K562 (cell line): Measurements from ENCODE around the gene ADAMTS2. TPM values are rescaled to one million over a fixed set of nuclear protein-coding genes. Genes with fewer than 3 reads are reported as not detected.

Experiments used
- ATAC-seq: fragments of 200-7000 bp; cut with Tn5 transposase; 3 replicates; pipeline ENCODE4 v1.9.1; 2020; ENCODE audit warnings: moderate library complexity
- BruUV-seq: library from RNA; stranded (reverse); fragments of 400-500 nt; replicated peaks from 2 replicates; lab custom pipeline; 2021; lab: Mats Ljungman, UMichigan
- CTCF ChIA-PET: fragments of 300-600 bp; formaldehyde crosslinking; extraction: SDS; loops from one replicate; lab custom pipeline; 2021; ENCODE audit warnings: low intra/inter-chr PET ratio; lab: Yijun Ruan, JAX
- POLR2A ChIA-PET: fragments of 300-600, 350-650 bp; sonication (Branson Sonifier 250); formaldehyde crosslinking; extraction: SDS; loops from one replicate; lab custom pipeline; 2021; ENCODE audit warnings: antibody characterized with exemption, inconsistent platforms; lab: Yijun Ruan, JAX
- DNase-seq, 4 experiments: peaks; one replicate each; pipeline versions ENCODE4 v3.0.0 to v3.0.0-alpha.2; 2011 to 2018; ENCODE audit warnings: low spot score in 3 of 4, mixed read lengths in 3 of 4; ENCODE audit errors: extremely low read depth in 1 of 4
- FAIRE-seq: peaks from 2 replicates; lab custom pipeline; 2011; peaks lifted over from hg19 to GRCh38; lab: Jason Lieb, UNC
- H2AFZ ChIP-seq: 2 replicates; pipeline ENCODE4 v1.6.0; 2011; ENCODE audit warnings: low read depth, low read length, control low read depth, inconsistent platforms
- H3K27ac ChIP-seq: fragments of 200-600 bp; 3 replicates; pipeline ENCODE4 v1.8.0; 2011; ENCODE audit warnings: low read depth, mild to moderate bottlenecking, control low read depth, inconsistent platforms, low read length, moderate library complexity, mixed read lengths; ENCODE audit errors: extremely low read depth
- H3K27me3 ChIP-seq, 2 experiments: fragments of 300-600 bp in 1 of 2; 2 replicates in 1 of 2; 3 replicates in 1 of 2; pipeline versions ENCODE4 v1.6.0 to v1.8.0; 2011; ENCODE audit warnings: inconsistent platforms in 2 of 2, low read length in 2 of 2, mild to moderate bottlenecking in 1 of 2, mixed read lengths in 1 of 2, moderate library complexity in 1 of 2; ENCODE audit not compliant: control insufficient read depth in 2 of 2, insufficient read depth in 2 of 2
- H3K36me3 ChIP-seq: fragments of 300-600 bp; 3 replicates; pipeline ENCODE4 v1.8.0; 2011; ENCODE audit warnings: mild to moderate bottlenecking, low read length, inconsistent platforms; ENCODE audit not compliant: control insufficient read depth, insufficient read depth
- H3K4me1 ChIP-seq, 2 experiments: fragments of 200-600 bp in 1 of 2; replicated peaks in 1 of 2; 2 replicates in 1 of 2; 3 replicates in 1 of 2; pipeline versions ENCODE4 v1.5.1 to v1.8.0; 2011; ENCODE audit warnings: inconsistent platforms in 2 of 2, low read length in 2 of 2, mild to moderate bottlenecking in 1 of 2, mixed read lengths in 1 of 2, moderate library complexity in 1 of 2; ENCODE audit not compliant: control insufficient read depth in 2 of 2, insufficient read depth in 2 of 2
- H3K4me2 ChIP-seq: 2 replicates; pipeline ENCODE4 v1.6.1; 2011; ENCODE audit warnings: low read length, control low read depth, inconsistent platforms, mixed read lengths; ENCODE audit not compliant: insufficient read depth
- H3K4me3 ChIP-seq: fragments of 200-600 bp; sonication (generic), shearing (Covaris generic); 2 replicates; pipeline ENCODE4 v1.5.1; 2016; ENCODE audit warnings: control low read depth, inconsistent platforms
- H3K79me2 ChIP-seq: fragments of 200-600 bp; 3 replicates; pipeline ENCODE4 v1.8.0; 2011; ENCODE audit warnings: low read length, inconsistent platforms; ENCODE audit not compliant: control insufficient read depth, insufficient read depth
- H3K9ac ChIP-seq, 2 experiments: 2 replicates each; pipeline versions ENCODE4 v1.6.0 to v1.6.1; 2011; ENCODE audit warnings: low read depth in 2 of 2, low read length in 2 of 2, control low read depth in 1 of 2, inconsistent platforms in 1 of 2, mild to moderate bottlenecking in 1 of 2, mixed read lengths in 1 of 2; ENCODE audit not compliant: insufficient read depth in 1 of 2
- H3K9me1 ChIP-seq: one replicate; pipeline ENCODE4 v1.6.0; 2011; ENCODE audit warnings: inconsistent platforms, mild to moderate bottlenecking, low read length, moderate library complexity; ENCODE audit not compliant: control insufficient read depth, insufficient read depth
- H3K9me3 ChIP-seq: replicated peaks from 2 replicates; pipeline ENCODE4 v1.5.1; 2011; ENCODE audit warnings: low read depth, low read length, inconsistent platforms; ENCODE audit not compliant: control insufficient read depth, insufficient read depth
- H4K20me1 ChIP-seq: replicated peaks from 2 replicates; pipeline ENCODE4 v1.6.1; 2011; ENCODE audit warnings: low read length, inconsistent platforms, mixed read lengths; ENCODE audit not compliant: control insufficient read depth, insufficient read depth
- ARHGAP35 ChIP-seq: fragments of 450-650 bp; IDR thresholded peaks from 2 replicates; pipeline ENCODE4 v1.6.1; 2018; ENCODE audit not compliant: partially characterized antibody
- CBX1 ChIP-seq: sonication (generic); IDR thresholded peaks from 2 replicates; pipeline ENCODE4 v1.6.1; 2016; ENCODE audit warnings: antibody characterized with exemption, low read depth, mild to moderate bottlenecking
- E2F3 ChIP-seq: fragments of 250-450 bp; sonication (Bioruptor Pico); IDR thresholded peaks from 2 replicates; pipeline ENCODE4 v1.4.0; 2020; ENCODE audit warnings: mild to moderate bottlenecking
- FOXJ3 ChIP-seq: sonication (generic); formaldehyde crosslinking; IDR thresholded peaks from 2 replicates; pipeline ENCODE4 v1.4.0; 2020; ENCODE audit warnings: mild to moderate bottlenecking, missing genetic modification reagents
- MAFF ChIP-seq: IDR thresholded peaks from 2 replicates; pipeline ENCODE4 v1.6.1; 2012; ENCODE audit warnings: low read length, improper control_type of control experiment
- MAFG ChIP-seq: fragments of 450-650 bp; conservative IDR thresholded peaks from 2 replicates; pipeline ENCODE4 v1.6.1; 2016; ENCODE audit warnings: missing genetic modification characterization, missing compliant biosample characterization
- MAFK ChIP-seq: IDR thresholded peaks from 2 replicates; pipeline ENCODE4 v1.6.1; 2011; ENCODE audit warnings: low read length, improper control_type of control experiment
- MIER1 ChIP-seq: fragments of 450-650 bp; IDR thresholded peaks from 2 replicates; pipeline ENCODE4 v1.6.1; 2016; ENCODE audit warnings: antibody characterized with exemption, mild to moderate bottlenecking, low read depth
- RBM17 ChIP-seq: fragments of 200-400 bp; formaldehyde crosslinking; IDR thresholded peaks from 2 replicates; pipeline ENCODE4 v1.6.1; 2017; ENCODE audit warnings: low read depth, mild to moderate bottlenecking, low read length, borderline replicate concordance
- SOX6 ChIP-seq: fragments of 450-650 bp; IDR thresholded peaks from 2 replicates; pipeline ENCODE4 v1.6.1; 2014; ENCODE audit warnings: mild to moderate bottlenecking
- SREBF1 ChIP-seq: fragments of 150-350 bp; IDR thresholded peaks from 2 replicates; pipeline ENCODE4 v1.6.1; 2014; ENCODE audit warnings: antibody characterized with exemption, low read depth, low read length, borderline replicate concordance
- TRIM24 ChIP-seq, 2 experiments: fragments of 450-650 bp; IDR thresholded peaks; 2 replicates each; pipeline ENCODE4 v1.6.1; 2016
- TSC22D4 ChIP-seq: fragments of 450-650 bp; IDR thresholded peaks from 2 replicates; pipeline ENCODE4 v1.6.1; 2016; ENCODE audit warnings: missing genetic modification characterization, missing biosample characterization, control low read depth
- WHSC1 ChIP-seq: IDR thresholded peaks from one replicate; pipeline ENCODE4 v1.6.1; 2012; ENCODE audit warnings: low read length, control low read depth, inconsistent platforms
- ZFP1 ChIP-seq: fragments of 450-650 bp; formaldehyde crosslinking; IDR thresholded peaks from 2 replicates; pipeline ENCODE4 v1.4.0; 2020; ENCODE audit warnings: mild to moderate bottlenecking, mixed read lengths
- ZFPM2 ChIP-seq: fragments of 250-450 bp; sonication (Bioruptor Pico); IDR thresholded peaks from 2 replicates; pipeline ENCODE4 v1.5.1; 2022; ENCODE audit warnings: mild to moderate bottlenecking
- ZNF316 ChIP-seq: fragments of 450-650 bp; IDR thresholded peaks from 2 replicates; pipeline ENCODE4 v1.6.1; 2016
- ZNF551 ChIP-seq: fragments of 250-450 bp; sonication (Bioruptor Pico); IDR thresholded peaks from 2 replicates; pipeline ENCODE4 v1.5.0; 2021; ENCODE audit warnings: mild to moderate bottlenecking, moderate library complexity
- ZNF586 ChIP-seq: fragments of 450-650 bp; formaldehyde crosslinking; conservative IDR thresholded peaks from 2 replicates; pipeline ENCODE4 v1.4.0; 2020; ENCODE audit warnings: mild to moderate bottlenecking, moderate library complexity
- WGBS: fragments of 100-300 bp; shearing (Covaris generic); methylation state at CpG from one replicate; pipeline ENCODE4 v1.1.6; 2016; ENCODE audit warnings: low coverage, mixed read lengths; ENCODE audit not compliant: insufficient coverage; ENCODE audit errors: missing lambda C conversion rate; 5-methylcytosine and 5-hydroxymethylcytosine counted together
- in situ Hi-C: fragments of 300-500 bp; cut with MboI; formaldehyde crosslinking; loops from 4 replicates; pipeline ENCODE4 v1.15.0; 2018; ENCODE audit warnings: inconsistent platforms, mixed read lengths
- intact Hi-C: fragments of 100-400 bp; cut with micrococcal nuclease; formaldehyde crosslinking; loops from 2 replicates; pipeline ENCODE4 v1.14.2; 2022
- polyA plus RNA-seq, 8 experiments: library from polyadenylated mRNA; depleted of rRNA in 4 of 8; stranded (reverse) in 5 of 8; unstranded in 3 of 8; fragments of >200 nt; fragmentation: Nextera tagmentation in 2 of 8; fragmentation: Illumina TruSeq in 1 of 8; extraction: Ambion mirVana in 2 of 8; extraction: Trizol in 1 of 8; gene quantifications; 2 replicates each; pipeline versions ENCODE4 v1.2.1 to v1.2.3, GENCODE V29; 2011 to 2014; ENCODE audit warnings: inconsistent platforms in 1 of 8, missing spikeins in 1 of 8
- total RNA-seq, 7 experiments: library from RNA; depleted of rRNA in 6 of 7; stranded (reverse); fragments of >200 nt in 6 of 7; fragmentation: Illumina TruSeq in 2 of 7; extraction: Trizol in 2 of 7; gene quantifications; 2 replicates each; pipeline versions ENCODE4 v1.2.1 to v1.2.3, GENCODE V29; 2011 to 2021; ENCODE audit warnings: low replicate concordance in 1 of 7
- TF ChIP-seq, protein P1 (sequence below): fragments of 250-450 bp; sonication (Bioruptor Pico); IDR thresholded peaks from 2 replicates; pipeline ENCODE4 v1.5.0; 2021; ENCODE audit warnings: mild to moderate bottlenecking, moderate library complexity
- TF ChIP-seq, protein P2 (sequence below): sonication (generic); formaldehyde crosslinking; IDR thresholded peaks from 2 replicates; pipeline ENCODE4 v1.8.0; 2022; ENCODE audit warnings: mild to moderate bottlenecking, missing genetic modification reagents

Gene ADAMTS2
- total and polyA plus RNA-seq, 9 of the 15 experiments (the other 6 are each of a cell fraction or from before 2014, with no cell fraction given), result not detected

DNA sequence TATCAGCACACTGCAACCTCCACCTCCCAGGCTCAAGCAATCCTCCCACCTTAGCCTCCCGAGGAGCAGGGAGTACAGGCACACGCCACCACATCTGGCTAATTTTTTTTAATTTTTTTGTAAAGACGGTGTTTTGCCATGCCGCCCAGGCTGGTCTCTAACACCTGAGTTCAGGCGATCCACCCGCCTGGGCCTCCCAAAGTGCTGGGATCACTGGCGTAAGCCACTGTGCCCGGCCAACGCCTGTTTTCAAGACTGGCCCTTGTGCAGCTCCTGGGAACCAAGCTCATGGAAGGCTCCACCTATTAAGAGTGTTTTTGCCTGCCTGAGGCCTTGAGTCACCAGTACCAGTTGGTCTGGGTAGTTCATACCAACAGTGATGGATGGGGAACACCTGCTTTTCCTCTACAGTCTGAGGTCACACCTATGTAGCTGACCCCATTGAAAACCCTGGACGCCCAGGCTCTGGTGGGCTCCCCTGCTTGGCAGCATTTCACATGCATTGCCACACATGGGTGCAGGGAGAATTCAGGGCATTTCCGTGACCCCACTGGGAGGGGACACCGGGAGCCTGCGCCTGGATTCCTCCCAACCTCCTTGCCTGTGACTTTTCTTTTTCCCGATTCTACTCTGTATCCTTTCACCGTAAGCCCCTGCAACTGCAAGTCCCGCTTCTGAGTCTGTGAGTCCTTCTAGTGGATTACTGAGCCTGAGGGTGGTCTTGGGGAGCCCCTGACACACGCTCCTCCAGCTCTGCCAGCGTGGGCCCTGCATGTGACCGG lies 221.6 kb downstream of the ADAMTS2 start (continued):
- TF ChIP-seq, protein P1, sequence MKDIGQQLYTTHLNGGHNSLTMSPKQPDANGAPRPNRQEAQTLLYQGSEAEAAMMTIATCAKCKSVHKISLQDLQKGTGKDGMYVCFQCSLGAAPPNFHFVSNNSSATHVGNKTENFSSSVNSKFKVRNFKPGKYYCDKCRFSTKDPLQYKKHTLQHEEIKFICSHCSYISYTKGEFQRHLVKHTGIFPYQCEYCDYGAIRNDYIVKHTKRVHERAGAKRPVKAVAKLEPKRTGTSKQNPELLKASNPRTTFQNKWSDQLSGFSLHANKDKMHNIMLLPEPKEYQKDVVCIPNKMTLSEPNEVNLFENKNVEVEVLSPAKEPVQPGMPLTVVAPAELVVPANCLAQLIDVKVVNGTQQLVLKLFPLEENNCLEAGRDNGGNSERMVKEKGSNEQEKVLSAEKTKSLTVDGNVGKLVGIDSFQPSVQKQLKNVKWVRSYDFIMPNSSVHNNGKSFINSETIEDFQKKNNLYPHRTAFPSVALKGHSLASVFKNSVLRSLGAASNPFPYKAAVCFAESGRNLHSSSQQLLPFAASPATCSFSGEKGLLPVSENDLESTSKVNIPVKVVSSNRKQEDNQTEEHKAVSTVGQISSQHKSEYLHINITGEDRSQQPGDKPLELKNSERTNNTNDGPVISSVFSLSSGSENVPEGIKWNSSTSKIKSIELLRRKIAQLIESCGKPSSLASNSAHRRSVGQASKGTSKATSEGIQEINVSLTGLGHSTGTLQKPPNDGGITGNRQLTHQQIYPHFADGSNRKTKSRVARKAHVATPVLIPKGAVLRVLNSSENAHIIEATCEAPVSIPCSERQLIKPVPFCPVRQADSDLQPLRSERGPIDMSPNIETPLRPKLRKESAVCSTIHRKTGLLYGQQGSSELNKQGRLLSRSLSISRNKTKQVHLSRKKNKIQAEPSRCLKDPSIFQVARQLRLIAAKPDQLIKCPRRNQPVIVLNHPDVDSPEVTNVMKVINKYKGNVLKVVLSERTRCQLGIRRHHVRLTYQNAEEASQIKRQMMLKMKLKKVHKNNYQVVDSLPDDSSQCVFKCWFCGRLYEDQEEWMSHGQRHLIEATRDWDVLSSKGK, result no peak

DNA sequence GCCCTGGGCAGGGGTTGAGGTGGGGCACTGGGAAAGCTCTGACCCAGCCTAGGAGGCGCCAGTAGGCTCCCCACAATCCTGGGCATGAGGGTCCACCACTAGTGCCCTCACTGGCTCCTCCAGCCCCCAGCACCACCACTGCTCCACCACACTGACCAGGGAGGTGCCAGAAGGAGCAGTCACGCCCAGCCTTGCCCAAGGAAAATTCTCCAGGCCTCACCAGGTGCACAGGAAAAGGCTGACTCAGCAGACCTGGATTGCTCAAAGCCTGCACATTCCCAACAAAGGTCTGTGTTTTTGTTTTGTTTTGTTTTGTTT lies 222.2 kb downstream of the ADAMTS2 start:
- 0% methylated on average over 2 of the region's 2 CpGs for WGBS
- Histone ChIP-seq H3K4me2 (no peak overlapping the region), H3K36me3 (no peaks in the 10 kb centered on the region), H3K27me3 (peaks cover 0 to 53% of the 10 kb centered on the region in 2 experiments; a peak in 2 of 5 replicates), H3K4me3 (no peak overlapping the region), H4K20me1 (no peaks in the 10 kb centered on the region), H3K4me1 (peaks cover 0 to 7% of the 10 kb centered on the region in 2 experiments; a peak in 1 of 5 replicates), H3K27ac (no peak overlapping the region), H3K9me1 (no peaks in the 10 kb centered on the region), H2AFZ (no peak overlapping the region), H3K9me3 (no peaks in the 10 kb centered on the region), H3K9ac (no peak overlapping the region), H3K79me2 (no peaks in the 10 kb centered on the region)
- ChIA-PET POLR2A (no interaction called here), CTCF (no interaction called here)
- BruUV-seq, result no TSS peak
- intact Hi-C loops (no loop called here), in situ Hi-C loops (no loop called here)
- ATAC-seq (no peak), FAIRE-seq (no peak), DNase-seq (no peak)
- TF ChIP-seq ZNF586 (CRISPR knock-in tag) (no peak), ARHGAP35 (no peak), TSC22D4 (no peak), MIER1 (no peak), SOX6 (no peak), E2F3 (CRISPR knock-in tag) (no peak), ZNF551 (CRISPR knock-in tag) (no peak), SREBF1 (no peak), TRIM24 (IDR thresholded peaks at IDR 0.05) (no peak), ZNF316 (peak; percentile 90), ZFP1 (no peak), ZFPM2 (CRISPR knock-in tag) (no peak), FOXJ3 (CRISPR knock-in tag) (no peak), WHSC1 (no peak), CBX1 (no peak), MAFF (peak; percentile 84), MAFK (peak; percentile 88), RBM17 (no peak), MAFG (tag) (peak; percentile 82)
- TF ChIP-seq, protein P2, sequence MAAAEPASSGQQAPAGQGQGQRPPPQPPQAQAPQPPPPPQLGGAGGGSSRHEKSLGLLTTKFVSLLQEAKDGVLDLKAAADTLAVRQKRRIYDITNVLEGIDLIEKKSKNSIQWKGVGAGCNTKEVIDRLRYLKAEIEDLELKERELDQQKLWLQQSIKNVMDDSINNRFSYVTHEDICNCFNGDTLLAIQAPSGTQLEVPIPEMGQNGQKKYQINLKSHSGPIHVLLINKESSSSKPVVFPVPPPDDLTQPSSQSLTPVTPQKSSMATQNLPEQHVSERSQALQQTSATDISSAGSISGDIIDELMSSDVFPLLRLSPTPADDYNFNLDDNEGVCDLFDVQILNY (CRISPR knock-in tag), result no peak
